IMR-90 (cell line): ENCODE measurements around the gene PLA2G3. TPM values are rescaled to one million over a fixed set of nuclear protein-coding genes. Genes with fewer than 3 reads are reported as not detected.
A peak's percentile ranks its signal among the peaks of the same experiment; 100 is the strongest.

Experiments
- ATAC-seq: fragments of 200-7000 bp; cut with Tn5 transposase; 2 replicates; pipeline ENCODE4 v1.9.1; 2020; ENCODE audit warnings: low read depth, mild to moderate bottlenecking, moderate library complexity
- BruUV-seq: library from RNA; stranded (reverse); fragments of 400-500 nt; replicated peaks from 2 replicates; lab custom pipeline; 2021; lab: Mats Ljungman, UMichigan
- CTCF ChIA-PET: fragments of 300-600 bp; formaldehyde crosslinking; extraction: SDS; loops from one replicate; lab custom pipeline; 2021; ENCODE audit warnings: antibody characterized with exemption; lab: Yijun Ruan, JAX
- POLR2A ChIA-PET: fragments of 300-600 bp; sonication (Branson Sonifier 250); formaldehyde crosslinking; loops from one replicate; lab custom pipeline; 2022; ENCODE audit warnings: antibody characterized with exemption; ENCODE audit not compliant: unreplicated experiment; lab: Charles Lee
- DNase-seq: peaks from one replicate; pipeline ENCODE4 v3.0.0; 2013
- H2AFZ ChIP-seq: replicated peaks from 2 replicates; pipeline ENCODE3; 2013; ENCODE audit warnings: low read length, mild to moderate bottlenecking; ENCODE audit not compliant: poor library complexity
- H2AK5ac ChIP-seq: 2 replicates; pipeline ENCODE4 v1.6.1; 2013; ENCODE audit warnings: low read depth, low read length, inconsistent platforms
- H2AK9ac ChIP-seq: replicated peaks from 2 replicates; pipeline ENCODE3; 2013; ENCODE audit warnings: mild to moderate bottlenecking, low read depth, low read length, moderate library complexity; ENCODE audit not compliant: poor library complexity
- H2BK120ac ChIP-seq: 2 replicates; pipeline ENCODE4 v1.6.1; 2013; ENCODE audit warnings: low read depth, low read length, inconsistent platforms
- H2BK15ac ChIP-seq: 3 replicates; pipeline ENCODE4 v1.6.1; 2013; ENCODE audit warnings: low read depth, low read length, inconsistent platforms
- H2BK20ac ChIP-seq: 2 replicates; pipeline ENCODE4 v1.6.1; 2013; ENCODE audit warnings: low read depth, mild to moderate bottlenecking, inconsistent platforms, low read length, moderate library complexity
- H2BK5ac ChIP-seq: 2 replicates; pipeline ENCODE4 v1.6.1; 2013; ENCODE audit warnings: mild to moderate bottlenecking, low read depth, low read length, inconsistent platforms; ENCODE audit not compliant: poor library complexity, severe bottlenecking
- H3K14ac ChIP-seq: replicated peaks from 2 replicates; pipeline ENCODE4 v1.6.1; 2013; ENCODE audit warnings: low read depth, low read length, inconsistent platforms
- H3K18ac ChIP-seq: 2 replicates; pipeline ENCODE4 v1.6.1; 2013; ENCODE audit warnings: low read depth, low read length, control low read depth
- H3K23ac ChIP-seq: 2 replicates; pipeline ENCODE4 v1.6.1; 2013; ENCODE audit warnings: low read depth, low read length, inconsistent platforms
- H3K27ac ChIP-seq: 2 replicates; pipeline ENCODE4 v1.5.1; 2013; ENCODE audit warnings: mild to moderate bottlenecking, control low read depth, low read length; ENCODE audit not compliant: insufficient read depth
- H3K27me3 ChIP-seq: 2 replicates; pipeline ENCODE4 v1.6.1; 2013; ENCODE audit warnings: low read length; ENCODE audit not compliant: control insufficient read depth, insufficient read depth
- H3K36me3 ChIP-seq: 2 replicates; pipeline ENCODE4 v1.6.1; 2013; ENCODE audit warnings: low read length, mixed read lengths; ENCODE audit not compliant: control insufficient read depth, insufficient read depth
- H3K4ac ChIP-seq: 2 replicates; pipeline ENCODE4 v1.6.1; 2013; ENCODE audit warnings: low read depth, low read length, inconsistent platforms
- H3K4me1 ChIP-seq: 2 replicates; pipeline ENCODE4 v1.6.1; 2013; ENCODE audit warnings: low read length, mixed read lengths; ENCODE audit not compliant: control insufficient read depth, insufficient read depth
- H3K4me2 ChIP-seq: 2 replicates; pipeline ENCODE4 v1.6.1; 2013; ENCODE audit warnings: low read depth, mild to moderate bottlenecking, control low read depth, low read length, moderate library complexity
- H3K4me3 ChIP-seq: 2 replicates; pipeline ENCODE4 v1.5.1; 2013; ENCODE audit warnings: low read depth, mild to moderate bottlenecking, control low read depth, low read length, moderate library complexity; ENCODE audit not compliant: insufficient read depth
- H3K56ac ChIP-seq: 2 replicates; pipeline ENCODE4 v1.6.1; 2013; ENCODE audit warnings: low read length, inconsistent platforms; ENCODE audit not compliant: insufficient read depth; ENCODE audit errors: extremely low read depth
- H3K79me1 ChIP-seq, 2 experiments: 2 replicates each; pipeline ENCODE4 v1.6.1; 2013; ENCODE audit warnings: low read length in 2 of 2, inconsistent platforms in 1 of 2, low read depth in 1 of 2
- H3K9ac ChIP-seq: 2 replicates; pipeline ENCODE4 v1.6.1; 2013; ENCODE audit warnings: low read depth, low read length, control low read depth
- H3K9me1 ChIP-seq: 2 replicates; pipeline ENCODE4 v1.6.1; 2013; ENCODE audit warnings: low read length, inconsistent platforms; ENCODE audit not compliant: insufficient read depth
- H3K9me3 ChIP-seq: 2 replicates; pipeline ENCODE4 v1.6.1; 2013; ENCODE audit warnings: low read length; ENCODE audit not compliant: control insufficient read depth, insufficient read depth
- H4K20me1 ChIP-seq: 2 replicates; pipeline ENCODE4 v1.6.1; 2013; ENCODE audit warnings: low read length, inconsistent platforms; ENCODE audit not compliant: insufficient read depth
- H4K5ac ChIP-seq: 2 replicates; pipeline ENCODE4 v1.6.1; 2013; ENCODE audit warnings: mild to moderate bottlenecking, low read depth, low read length, control low read depth
- H4K8ac ChIP-seq, 2 experiments: 2 replicates each; pipeline ENCODE4 v1.6.1; 2013; ENCODE audit warnings: low read depth in 2 of 2, low read length in 2 of 2, control low read depth in 1 of 2, inconsistent platforms in 1 of 2
- H4K91ac ChIP-seq: 2 replicates; pipeline ENCODE4 v1.6.1; 2013; ENCODE audit warnings: low read depth, low read length, inconsistent platforms; ENCODE audit not compliant: insufficient read depth
- BHLHE40 ChIP-seq: fragments of 150-350 bp; IDR thresholded peaks from 2 replicates; pipeline ENCODE4 v1.6.1; 2016; ENCODE audit warnings: mild to moderate bottlenecking, low read depth, low read length
- CEBPB ChIP-seq: IDR thresholded peaks from 2 replicates; pipeline ENCODE4 v1.6.1; 2012; ENCODE audit warnings: low read depth, low read length, improper control_type of control experiment
- CHD1 ChIP-seq: IDR thresholded peaks from 2 replicates; pipeline ENCODE4 v1.6.1; 2012; ENCODE audit warnings: low read depth, low read length, improper control_type of control experiment
- ELK1 ChIP-seq: fragments of 150-350 bp; IDR thresholded peaks from 2 replicates; pipeline ENCODE4 v1.6.1; 2016; ENCODE audit warnings: low read depth, mild to moderate bottlenecking, low read length, moderate library complexity, borderline replicate concordance
- MXI1 ChIP-seq: IDR thresholded peaks from 2 replicates; pipeline ENCODE4 v1.6.1; 2012; ENCODE audit warnings: low read depth, mild to moderate bottlenecking, low read length, moderate library complexity, borderline replicate concordance
- RAD21 ChIP-seq: IDR thresholded peaks from 2 replicates; pipeline ENCODE4 v1.6.1; 2012; ENCODE audit warnings: low read length, improper control_type of control experiment
- RFX5 ChIP-seq: IDR thresholded peaks from 2 replicates; pipeline ENCODE4 v1.8.0; 2012; ENCODE audit warnings: low read depth, mild to moderate bottlenecking, low read length, moderate library complexity
- WGBS, 2 experiments: methylation state at CpG; one replicate each; pipeline versions ENCODE4 v1.1.5 to v1.1.7; 2013; ENCODE audit warnings: missing lambda C conversion rate in 2 of 2; ENCODE audit not compliant: insufficient read length in 1 of 2; ENCODE audit errors: extremely low coverage in 2 of 2; 5-methylcytosine and 5-hydroxymethylcytosine counted together
- dilution Hi-C: fragments of 300-500 bp; cut with HindIII; formaldehyde crosslinking; loops from one replicate; pipeline ENCODE4 v1.14.3; 2018; ENCODE audit warnings: low sequenced_read_pairs; ENCODE audit not compliant: unreplicated experiment
- in situ Hi-C: fragments of 300-500 bp; cut with MboI; formaldehyde crosslinking; loops from 3 replicates; pipeline ENCODE4 v1.14.3; 2019; ENCODE audit warnings: low sequenced_read_pairs, inconsistent platforms, mixed read lengths
- intact Hi-C: fragments of 100-400 bp; cut with micrococcal nuclease; formaldehyde crosslinking; loops from 2 replicates; pipeline ENCODE4 v1.10.0; 2022
- polyA plus RNA-seq, 3 experiments: library from polyadenylated mRNA; depleted of rRNA; stranded (reverse); fragments of >200 nt; gene quantifications; 2 replicates each; pipeline ENCODE4 v1.2.3, GENCODE V29; 2012; ENCODE audit warnings: low replicate concordance in 1 of 3
- total RNA-seq: library from RNA; depleted of rRNA; stranded (reverse); fragments of >200 nt; gene quantifications from 2 replicates; pipeline ENCODE4 v1.2.3, GENCODE V29; 2012

Gene PLA2G3
- total and polyA plus RNA-seq, 2 of the 4 experiments (the other 2 are of a cell fraction) = under 0.01 to 0.12 TPM

GRCh38 chr22:31123292-31123602 is 17.1 kb downstream of the PLA2G3 start:
- Histone ChIP-seq H2AK9ac (peak overlapping the region; percentile 47), H3K4me2 (peak overlapping the region; percentile 77), H3K4ac (peak overlapping the region; percentile 67), H4K20me1 (no peaks in the 10 kb centered on the region), H2BK20ac (no peak overlapping the region), H3K56ac (no peak overlapping the region), H3K23ac (no peak overlapping the region), H3K79me1 (peaks cover 0 to 4% of the 10 kb centered on the region in 2 experiments; a peak in 1 of 4 replicates), H3K9me1 (no peaks in the 10 kb centered on the region; the same call in 1 of the 2 replicates), H3K18ac (no peak overlapping the region), H2AFZ (peak overlapping the region; percentile 97), H2BK5ac (no peak overlapping the region), H2BK15ac (no peak overlapping the region), H3K9me3 (no peaks in the 10 kb centered on the region), H4K5ac (peak overlapping the region; percentile 57; the same call in 1 of the 2 replicates), H3K27me3 (no peaks in the 10 kb centered on the region; the same call in 1 of the 2 replicates), H4K8ac (peak overlapping the region; percentile 49 to 67; a peak in 2 of 4 replicates), H3K36me3 (no peaks in the 10 kb centered on the region), H3K4me3 (peak overlapping the region; percentile 52), H2AK5ac (0 out of 2 replicates have a peak overlapping the region, but pooled peaks have one; percentile 21), H3K4me1 (peaks cover 5% of the 10 kb centered on the region), H4K91ac (peak overlapping the region; percentile 51), H3K14ac (peak overlapping the region; percentile 65), H3K27ac (no peak overlapping the region; the same call in 1 of the 2 replicates), H2BK120ac (0 out of 2 replicates have a peak overlapping the region, but pooled peaks have one; percentile 26), H3K9ac (peak overlapping the region; percentile 74)
- ATAC-seq (no peak), DNase-seq (no peak)
- in situ Hi-C loops (no loop called here), intact Hi-C loops (no loop called here), dilution Hi-C loops (no loop called here)
- POLR2A ChIA-PET = no interaction called here
- BruUV-seq = no TSS peak
- 35% methylated on average over 2 of the region's 4 CpGs; no CpG with 5 or more reads in 1 of the 2 experiments for WGBS, 2 experiments
- TF ChIP-seq ELK1 (no peak), BHLHE40 (no peak), RAD21 (no peak), CEBPB (no peak), CHD1 (no peak), MXI1 (no peak), RFX5 (no peak)
- CTCF ChIA-PET = no interaction called here
